DND-41 (cell line): ENCODE measurements around the gene OR2M7.

Experiments
- CTCF ChIP-seq: IDR thresholded peaks from 2 replicates; pipeline ENCODE4 v1.5.1; 2012; ENCODE audit warnings: borderline replicate concordance, low read length, moderate library complexity, mild to moderate bottlenecking; ENCODE audit not compliant: poor library complexity, severe bottlenecking; ENCODE audit errors: extremely low read depth
- EZH2 ChIP-seq: IDR thresholded peaks from 3 replicates; pipeline ENCODE4 v1.6.1; 2012; ENCODE audit warnings: borderline replicate concordance, low read depth, mild to moderate bottlenecking, moderate library complexity, low read length, inconsistent platforms; ENCODE audit not compliant: severe bottlenecking

DNA sequence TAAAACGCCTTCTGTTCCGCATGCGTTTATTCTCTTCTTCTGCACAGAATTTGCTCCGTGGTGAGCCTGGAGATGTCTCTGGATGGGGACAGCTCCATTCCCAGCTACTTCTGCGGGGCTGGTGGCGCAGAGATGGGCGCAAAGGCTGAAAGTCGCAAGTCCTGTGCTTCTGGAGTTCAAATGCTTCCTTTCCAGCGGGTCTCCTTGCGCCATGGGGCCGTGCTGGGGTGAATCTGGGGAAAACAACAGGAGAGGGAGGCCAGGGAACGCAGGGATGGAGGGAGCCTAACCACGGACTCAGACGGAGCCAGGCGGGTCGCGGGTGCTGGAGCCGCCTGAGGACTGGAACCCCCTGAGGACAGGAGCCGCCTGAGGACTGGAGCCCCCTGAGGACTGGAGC, 18.3 kb downstream of the OR2M7 start:
- TF ChIP-seq CTCF (no peak), EZH2 (no peak)
